Measurements from ENCODE around the gene SNX13. TPM values are rescaled to one million over a fixed set of nuclear protein-coding genes. Genes with fewer than 3 reads are reported as not detected.

The SNX13 gene
- total and polyA plus RNA-seq, 9 of the 15 experiments (the other 6 are each of a cell fraction or from before 2014, with no cell fraction given) = 5.6 to 33.2 (median 25.4) TPM

- no peaks in the 10 kb centered on the region for H3K36me3 ChIP-seq (ENCODE audit: control insufficient read depth, insufficient read depth, low read length)
- H3K27me3 ChIP-seq (ENCODE audit: control insufficient read depth in 2 of 2, insufficient read depth in 2 of 2, low read length in 2 of 2) = no peaks in the 10 kb centered on the region
- no TSS peak for BruUV-seq (replicated peaks)
- H3K4me1 ChIP-seq (replicated peaks in 1 of 2; ENCODE audit: control insufficient read depth in 2 of 2, insufficient read depth in 2 of 2, low read length in 2 of 2) = peaks cover 2 to 7% of the 10 kb centered on the region in 2 experiments; a peak in 3 of 5 replicates
- H3K4me3 ChIP-seq = no peak overlapping the region
- ATAC-seq (no peak), DNase-seq (ENCODE audit: extremely low read depth in 1 of 4, low spot score in 3 of 4) (no peak), FAIRE-seq (no peak)
- H4K20me1 ChIP-seq (replicated peaks; ENCODE audit: control insufficient read depth, insufficient read depth, low read length) = peaks cover 21% of the 10 kb centered on the region; the same call in 1 of the 2 replicates
- peaks cover 92% of the 10 kb centered on the region for H3K79me2 ChIP-seq (ENCODE audit: control insufficient read depth, insufficient read depth, low read length)
- WGBS (ENCODE audit: insufficient coverage, low coverage, missing lambda C conversion rate) = 70% methylated on average over 5 of the region's 5 CpGs
- POLR2A ChIA-PET = interaction anchor here (0.6 kb wide), 1 partner anchor 440 kb away, joined by 3 read pairs; no protein-coding TSS in a partner anchor
- H3K4me2 ChIP-seq (ENCODE audit: insufficient read depth, low read length) = no peak overlapping the region
- no peak overlapping the region for H2AFZ ChIP-seq (ENCODE audit: low read depth, low read length)
- H3K27ac ChIP-seq (ENCODE audit: extremely low read depth, low read depth, low read length) = no peak overlapping the region
- intact Hi-C loops (cut with micrococcal nuclease) (no loop called here), in situ Hi-C loops (cut with MboI) (no loop called here)
- CTCF ChIA-PET (ENCODE audit: low intra/inter-chr PET ratio) = no interaction called here
- no peaks in the 10 kb centered on the region for H3K9me3 ChIP-seq (replicated peaks; ENCODE audit: control insufficient read depth, insufficient read depth, low read depth, low read length)
- TF ChIP-seq ZNF23 (CRISPR knock-in tag; IDR thresholded peaks at IDR 0.05) (no peak), POLR2B (IDR thresholded peaks at IDR 0.05; ENCODE audit: low read depth, partially characterized antibody) (no peak), CREM (IDR thresholded peaks at IDR 0.05; ENCODE audit: low read depth) (no peak), CHD4 (IDR thresholded peaks at IDR 0.05; ENCODE audit: insufficient read depth, insufficient replicate concordance, low read depth, low read length, poor library complexity, severe bottlenecking) (no peak)
- no peaks in the 10 kb centered on the region for H3K9me1 ChIP-seq (ENCODE audit: control insufficient read depth, insufficient read depth, low read length)
- H3K9ac ChIP-seq (ENCODE audit: insufficient read depth in 1 of 2, low read depth in 2 of 2, low read length in 2 of 2) = no peak overlapping the region
Observed at GRCh38 chr7:17929647-17930395, 10.5 kb downstream of the SNX13 start.

- no peaks in the 10 kb centered on the region for H3K27me3 ChIP-seq (ENCODE audit: control insufficient read depth in 2 of 2, insufficient read depth in 2 of 2, low read length in 2 of 2)
- 19% methylated on average over 1 of the region's 1 CpG for WGBS (ENCODE audit: insufficient coverage, low coverage, missing lambda C conversion rate)
- H2AFZ ChIP-seq (ENCODE audit: low read depth, low read length) = no peak overlapping the region
- H3K36me3 ChIP-seq (ENCODE audit: control insufficient read depth, insufficient read depth, low read length) = no peaks in the 10 kb centered on the region
- no peak overlapping the region for H3K4me3 ChIP-seq
- H3K4me1 ChIP-seq (replicated peaks in 1 of 2; ENCODE audit: control insufficient read depth in 2 of 2, insufficient read depth in 2 of 2, low read length in 2 of 2) = peaks cover 0 to under 1% of the 10 kb centered on the region in 2 experiments; a peak in 3 of 5 replicates
- H3K9me1 ChIP-seq (ENCODE audit: control insufficient read depth, insufficient read depth, low read length) = no peaks in the 10 kb centered on the region
- POLR2A ChIA-PET = interaction anchor here (1.3 kb wide), 1 partner anchor 9 kb away, joined by 6 read pairs; no protein-coding TSS in a partner anchor
- no peak overlapping the region for H3K9ac ChIP-seq (ENCODE audit: insufficient read depth in 1 of 2, low read depth in 2 of 2, low read length in 2 of 2)
- H3K4me2 ChIP-seq (ENCODE audit: insufficient read depth, low read length) = no peak overlapping the region
- in situ Hi-C loops (cut with MboI) (no loop called here), intact Hi-C loops (cut with micrococcal nuclease) (no loop called here)
- H4K20me1 ChIP-seq (replicated peaks; ENCODE audit: control insufficient read depth, insufficient read depth, low read length) = peaks cover 12% of the 10 kb centered on the region; the same call in 1 of the 2 replicates
- no peak for FAIRE-seq
- no peak for DNase-seq (ENCODE audit: extremely low read depth in 1 of 4, low spot score in 3 of 4)
- no TSS peak for BruUV-seq (replicated peaks)
- no peak for ATAC-seq
- TF ChIP-seq ZNF121 (CRISPR knock-in tag; conservative IDR thresholded peaks at IDR 0.05) (peak; percentile 50), ARID1B (IDR thresholded peaks at IDR 0.05) (no peak)
- peaks cover 95% of the 10 kb centered on the region for H3K79me2 ChIP-seq (ENCODE audit: control insufficient read depth, insufficient read depth, low read length)
- H3K27ac ChIP-seq (ENCODE audit: extremely low read depth, low read depth, low read length) = no peak overlapping the region
- no peaks in the 10 kb centered on the region for H3K9me3 ChIP-seq (replicated peaks; ENCODE audit: control insufficient read depth, insufficient read depth, low read depth, low read length)
- CTCF ChIA-PET (ENCODE audit: low intra/inter-chr PET ratio) = no interaction called here
Observed at GRCh38 chr7:17928055-17928454, 12.2 kb downstream of the SNX13 start.

Data from K562 (cell line).